T-helper 2 cell (primary cell): ENCODE measurements around the gene PLA2G4E.

Source experiments
- DNase-seq, 5 experiments: peaks; one replicate each; pipeline versions ENCODE4 v3.0.0 to v3.0.0-alpha.2; 2012 to 2022

The PLA2G4E gene

DNA sequence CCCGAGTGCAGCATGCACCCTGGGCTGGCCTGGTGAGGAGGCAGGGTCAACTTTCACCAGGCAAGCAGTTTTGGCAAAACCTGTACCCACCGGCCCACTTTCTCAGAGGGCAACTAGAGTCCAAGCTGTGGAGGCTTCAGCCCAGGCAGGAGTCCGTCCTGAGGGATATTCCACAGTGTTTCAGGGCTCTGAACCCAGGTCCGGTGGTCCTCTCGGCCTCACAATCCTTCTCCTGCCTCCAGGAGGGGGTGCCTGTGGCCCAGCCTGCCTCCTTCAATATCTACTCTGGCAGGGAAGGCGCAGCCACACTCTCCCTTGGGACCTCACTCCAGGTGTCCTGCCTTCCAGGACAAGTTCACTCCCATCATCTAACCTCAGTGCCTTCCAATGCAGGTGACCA, 3.9 kb downstream of the PLA2G4E start:
- no peak for DNase-seq

DNA sequence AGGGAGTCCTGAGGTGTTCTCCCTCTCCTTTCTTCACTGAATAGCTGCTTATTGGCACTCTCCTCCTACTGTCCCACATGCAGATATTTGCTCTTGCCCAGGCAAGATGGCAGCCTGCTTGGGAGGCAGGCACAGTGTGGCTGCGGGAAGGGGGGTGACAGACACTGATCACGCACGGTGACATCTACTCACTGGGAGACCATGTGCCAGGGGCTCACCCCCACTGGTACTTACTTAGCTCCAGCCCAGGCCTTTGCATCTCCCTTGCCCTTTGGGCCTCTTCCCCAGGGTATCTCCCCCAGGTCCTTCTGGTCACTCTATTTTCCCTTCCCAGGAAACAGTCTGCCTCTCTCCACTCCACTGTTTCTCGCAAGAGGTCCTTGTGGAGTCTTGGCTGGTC, 6.4 kb downstream of the PLA2G4E start:
- no peak for DNase-seq

DNA sequence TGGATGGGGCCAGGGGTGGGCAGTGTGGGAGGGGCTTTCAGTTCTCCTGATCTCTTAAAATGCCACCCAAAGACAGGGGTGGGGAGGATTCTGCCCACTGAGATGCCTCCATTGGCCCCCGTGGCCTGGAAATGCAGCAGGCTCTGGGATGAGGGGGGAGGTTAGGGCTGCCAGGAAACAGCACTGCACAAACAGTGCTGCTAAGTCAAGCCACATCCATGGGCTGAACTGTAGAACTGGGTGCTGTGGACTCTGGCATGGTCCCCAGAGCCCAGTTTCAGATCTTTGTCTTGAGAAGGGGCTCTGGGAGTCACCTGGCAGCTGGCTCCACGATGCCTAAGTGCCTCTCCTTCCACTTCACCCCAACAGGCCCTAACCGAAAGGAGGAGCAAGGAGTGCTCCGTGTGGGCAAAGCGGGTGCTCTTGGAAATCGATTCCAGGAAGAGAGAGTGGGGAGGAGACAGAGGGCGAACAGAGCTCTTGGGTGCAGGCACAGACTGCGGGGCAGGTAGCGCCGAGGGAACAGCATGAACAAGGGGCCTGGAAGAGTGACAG, 7.8 kb downstream of the PLA2G4E start:
- no peak for DNase-seq

DNA sequence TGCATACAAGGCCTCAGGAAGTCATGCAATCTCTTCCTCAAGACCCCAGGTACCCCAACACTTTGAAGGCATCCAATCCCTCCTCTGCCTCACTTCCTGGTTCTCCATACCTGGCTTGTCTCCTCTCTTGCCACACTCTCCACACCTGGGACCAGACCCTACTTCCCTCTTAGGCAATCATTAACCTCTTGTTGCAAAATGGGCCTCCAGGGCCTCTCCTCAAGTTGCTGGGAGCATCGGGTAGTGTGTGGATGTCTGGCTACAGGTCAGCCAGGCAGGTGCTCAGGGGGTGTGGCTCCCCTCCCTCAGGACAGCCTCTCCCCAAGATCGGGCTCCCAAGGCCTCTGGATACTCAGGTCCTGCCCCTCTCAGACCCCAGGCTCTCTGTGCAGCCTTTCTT, 8.6 kb downstream of the PLA2G4E start:
- no peak for DNase-seq

DNA sequence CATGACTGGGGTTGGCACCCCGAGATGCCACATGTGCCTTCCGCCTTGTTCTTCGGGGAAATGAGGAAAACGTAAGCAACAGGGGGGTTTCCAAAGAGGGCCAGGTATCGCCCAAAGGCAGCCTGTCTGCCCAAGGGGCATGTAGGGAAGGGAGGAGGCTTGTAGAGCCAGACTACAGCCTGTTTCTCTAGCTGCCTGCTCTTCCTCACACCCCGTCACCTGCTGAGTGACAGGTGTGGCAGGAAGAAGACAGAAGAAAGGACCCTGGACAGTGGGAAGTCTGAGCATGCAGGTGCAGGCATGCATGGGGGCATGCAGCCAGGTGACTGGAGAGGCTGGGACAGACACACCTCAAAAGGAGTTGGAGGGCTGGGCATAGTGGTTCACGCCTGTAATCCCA, 9.8 kb downstream of the PLA2G4E start:
- DNase-seq = no peak

DNA sequence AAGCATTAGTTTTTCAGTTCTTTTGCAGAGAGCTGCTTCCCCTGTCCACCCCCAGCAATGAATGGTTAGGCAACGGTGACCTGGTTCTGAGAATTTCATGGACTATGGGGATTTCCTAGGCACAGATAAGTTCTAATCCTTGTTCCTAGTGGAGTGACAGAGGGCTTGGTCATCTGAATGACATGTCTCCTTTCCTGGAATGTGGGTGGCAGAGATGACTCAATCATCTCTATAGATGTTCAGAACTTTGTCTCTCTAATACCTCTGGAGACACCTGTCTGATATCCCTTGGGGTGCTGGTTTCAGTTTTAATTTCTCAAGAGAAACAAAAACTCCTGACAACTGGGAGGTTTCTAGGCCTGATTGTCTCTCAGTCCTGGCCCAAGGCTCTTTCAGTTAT, 10.4 kb downstream of the PLA2G4E start:
- DNase-seq = no peak

DNA sequence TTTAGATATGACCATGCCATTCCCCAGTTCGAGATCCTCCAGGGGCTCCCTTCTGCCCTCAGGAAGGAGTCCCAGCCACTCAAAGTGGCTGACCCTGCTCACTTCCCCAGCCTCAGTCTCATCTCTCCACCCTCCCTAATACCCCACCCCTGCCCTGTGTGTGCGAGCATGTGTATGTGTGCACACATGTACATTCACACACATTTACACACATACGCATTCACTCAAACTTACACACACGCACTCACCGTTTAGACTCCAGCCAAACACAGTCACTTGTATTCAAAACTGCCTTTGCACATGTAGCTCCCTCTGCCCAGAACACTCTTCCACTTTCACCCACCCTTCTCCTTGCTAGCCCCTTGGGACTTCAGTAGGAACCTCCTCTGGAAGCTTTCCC, 11.4 kb downstream of the PLA2G4E start:
- no peak for DNase-seq

DNA sequence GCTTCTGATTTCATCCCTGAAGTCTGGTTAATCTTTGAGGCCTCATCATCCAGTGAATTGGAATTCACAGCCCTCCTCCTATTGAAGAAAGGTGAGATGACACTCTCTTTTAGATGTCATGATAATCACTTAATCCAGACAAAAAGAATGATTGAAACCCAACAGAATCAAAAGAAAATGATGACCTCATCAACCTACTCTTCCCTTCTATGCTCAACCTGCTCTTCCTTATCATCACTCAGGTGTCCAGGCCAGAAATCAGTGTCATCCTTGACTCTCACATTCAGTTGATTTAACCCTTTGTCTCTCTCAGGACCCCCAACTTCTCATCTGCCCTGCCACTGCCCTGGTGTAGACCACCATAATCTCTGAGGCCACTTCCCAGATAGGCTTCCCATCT, 11.8 kb downstream of the PLA2G4E start:
- no peak for DNase-seq

DNA sequence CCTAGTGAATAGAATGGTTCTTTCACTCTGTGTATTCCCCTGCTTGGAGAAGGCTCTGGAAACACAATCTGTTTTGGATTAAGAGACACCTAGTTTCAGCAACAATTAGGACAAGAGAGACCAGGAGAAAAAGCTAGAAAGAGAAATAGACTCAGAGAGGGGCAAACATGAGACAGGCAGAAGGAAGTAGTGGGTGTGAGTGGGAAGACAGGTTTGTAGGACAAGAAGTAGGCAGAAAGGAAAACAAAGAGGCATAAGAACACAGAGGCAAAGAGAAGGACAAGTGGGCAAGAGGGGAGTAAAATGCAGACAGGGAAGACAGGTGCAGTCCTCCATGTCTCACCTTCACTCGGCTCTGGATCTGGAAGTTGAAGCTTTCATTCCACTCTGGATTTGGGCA, 13.5 kb downstream of the PLA2G4E start:
- no peak for DNase-seq

DNA sequence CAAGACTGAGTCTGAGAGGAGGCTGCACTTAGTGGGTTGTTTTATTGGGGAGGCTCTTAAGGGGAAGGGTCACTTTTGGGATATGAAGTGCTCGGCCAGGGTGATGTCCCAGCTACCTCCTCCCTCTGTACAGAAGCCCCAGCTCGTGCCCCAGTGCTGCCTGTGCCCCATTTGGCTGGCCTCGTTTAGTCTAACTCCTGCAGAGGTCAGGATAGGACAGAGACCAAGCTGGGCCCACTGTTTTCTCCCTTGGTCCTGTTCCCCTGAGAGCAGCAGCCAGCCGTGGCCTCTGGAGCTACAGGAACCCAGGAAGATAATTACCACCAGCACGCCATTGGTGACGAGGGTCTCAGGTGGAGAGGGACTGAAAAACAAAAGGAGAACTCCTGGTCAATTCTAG, 18.5 kb downstream of the PLA2G4E start:
- no peak for DNase-seq

DNA sequence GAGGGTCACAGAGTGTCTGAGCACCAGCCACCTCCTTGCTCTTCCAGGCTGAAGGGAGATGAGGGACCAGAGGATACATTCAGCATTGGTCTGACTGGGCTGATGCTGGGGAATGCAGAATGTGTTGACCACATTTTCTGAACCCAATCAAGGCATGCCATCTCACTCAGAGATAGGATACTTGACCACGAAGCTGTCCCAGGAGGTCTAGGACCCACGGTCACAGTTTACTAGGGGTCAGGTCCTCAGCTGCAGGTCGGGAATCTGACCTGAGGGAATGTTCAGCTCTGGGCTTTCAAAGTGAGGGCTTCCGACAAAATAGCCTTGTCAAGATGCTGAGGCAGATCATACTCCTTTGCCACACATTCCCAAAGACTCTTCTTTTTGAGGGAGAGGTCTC, 19.6 kb downstream of the PLA2G4E start:
- no peak for DNase-seq

DNA sequence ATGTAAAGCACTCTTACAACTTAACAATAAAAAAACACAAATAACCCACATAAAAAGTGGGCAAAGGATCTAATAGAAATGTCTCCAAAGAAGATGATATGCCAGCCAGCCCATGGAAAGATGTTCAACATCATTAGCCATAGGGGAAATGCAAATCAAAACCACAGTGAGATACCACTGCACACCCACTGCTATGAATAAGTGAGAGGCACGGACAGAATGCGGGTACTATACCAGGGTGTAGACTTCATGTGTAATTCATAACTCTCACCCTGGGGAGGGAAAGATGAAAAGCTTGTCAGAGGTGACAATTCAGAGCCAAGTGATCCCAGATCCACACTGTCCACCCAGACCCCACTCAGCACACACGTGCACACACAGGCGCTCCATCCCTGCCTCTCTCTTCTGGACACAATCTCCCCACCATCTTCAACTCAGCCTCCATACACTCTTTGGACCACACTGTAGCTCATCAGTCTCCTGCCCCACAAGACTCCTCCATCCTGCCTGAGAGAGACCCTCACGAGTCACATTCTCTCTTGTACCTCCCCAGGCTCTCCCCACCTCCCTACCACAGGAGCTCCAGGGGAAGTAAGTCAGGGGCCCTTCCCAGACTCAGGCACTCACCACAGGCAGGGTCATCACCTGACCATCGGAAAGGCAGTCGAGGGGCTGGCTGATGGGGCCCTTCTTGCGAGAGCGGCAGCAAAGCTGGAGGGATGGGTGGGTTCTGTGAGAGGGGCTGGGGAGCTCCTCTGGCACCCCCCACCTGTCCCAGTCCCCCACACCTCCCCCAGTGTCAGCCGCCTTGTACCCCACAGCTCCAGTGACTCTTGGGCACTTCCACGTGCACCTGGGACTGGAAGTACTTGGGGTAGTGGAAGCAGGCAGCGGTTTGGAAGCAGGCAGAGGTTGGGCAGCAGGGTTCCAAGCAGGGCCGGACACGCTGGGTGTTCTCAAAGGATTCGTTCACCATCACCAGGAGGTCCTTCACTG, 21.3 kb downstream of the PLA2G4E start:
- DNase-seq = no peak

DNA sequence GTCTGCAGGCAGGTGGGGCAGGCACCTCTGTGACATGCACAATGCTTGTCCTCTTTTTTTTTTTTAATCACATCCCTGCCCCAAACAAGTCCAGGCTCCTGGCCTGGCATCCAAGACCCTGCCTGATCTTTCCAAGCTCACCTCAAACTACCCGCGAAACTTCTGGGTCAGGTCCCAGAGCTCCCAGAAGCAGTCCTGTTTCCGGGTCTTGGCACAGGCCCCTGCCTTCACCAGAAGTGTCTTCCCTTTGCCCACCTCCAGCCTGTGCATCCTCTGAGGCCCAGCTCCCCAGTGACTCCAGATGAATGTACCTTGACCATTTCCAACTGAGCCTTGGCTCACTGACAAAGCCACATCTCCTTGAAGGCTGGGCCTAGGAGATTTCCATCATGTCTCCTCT, 23.0 kb downstream of the PLA2G4E start:
- no peak for DNase-seq

DNA sequence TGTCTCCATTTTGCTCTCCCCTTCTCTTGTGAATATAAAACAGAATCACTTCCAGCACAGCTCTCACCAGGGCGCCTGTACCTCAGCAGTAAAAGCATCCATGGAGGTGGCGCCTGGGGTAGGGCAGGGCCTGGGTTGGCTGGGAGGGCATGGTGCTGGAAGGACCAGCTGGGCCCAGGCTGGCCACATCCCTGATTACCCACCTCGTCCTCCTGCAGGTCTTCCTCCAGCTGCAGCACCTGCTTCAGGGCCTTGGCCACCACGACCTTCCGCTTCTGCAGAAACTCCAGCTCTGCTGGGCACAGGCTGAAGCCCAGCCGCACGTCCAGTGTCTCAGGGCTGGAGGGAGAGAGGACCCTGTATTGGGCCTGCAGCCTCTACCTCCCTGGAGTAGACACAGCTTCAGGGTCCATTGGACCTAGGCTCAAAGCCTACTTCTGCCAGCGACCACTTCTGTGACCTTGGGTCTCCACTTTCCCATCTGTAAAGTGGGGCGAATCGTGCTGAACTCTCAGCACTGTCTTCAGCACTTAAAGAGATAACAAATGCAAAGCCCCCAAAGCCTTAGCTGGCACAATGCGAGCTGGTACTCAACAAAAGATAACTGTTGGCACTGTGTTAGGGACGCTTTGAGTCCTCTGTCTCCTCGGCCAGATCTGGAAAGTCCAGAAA, 23.8 kb downstream of the PLA2G4E start:
- no peak for DNase-seq

DNA sequence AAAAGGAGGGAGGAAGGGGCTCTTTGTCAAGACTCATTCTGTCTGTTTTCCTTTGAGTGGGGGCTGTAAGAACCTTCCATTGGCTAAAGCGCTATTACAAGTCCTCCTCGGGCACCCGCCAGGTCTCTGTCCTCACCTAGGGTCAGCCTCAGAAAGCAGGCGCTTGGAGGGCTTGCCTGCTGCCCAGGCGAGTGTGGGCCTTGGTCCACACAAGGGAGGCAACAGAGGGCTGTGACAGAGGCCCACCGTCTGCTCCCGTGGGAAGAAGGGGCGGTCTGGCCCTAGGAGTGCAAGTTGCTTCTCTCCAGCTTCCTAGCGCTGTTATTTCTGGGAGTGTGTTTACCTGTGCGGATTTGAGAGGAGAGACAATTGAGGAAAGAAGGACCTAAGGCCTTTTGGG, 24.5 kb downstream of the PLA2G4E start:
- no peak for DNase-seq

DNA sequence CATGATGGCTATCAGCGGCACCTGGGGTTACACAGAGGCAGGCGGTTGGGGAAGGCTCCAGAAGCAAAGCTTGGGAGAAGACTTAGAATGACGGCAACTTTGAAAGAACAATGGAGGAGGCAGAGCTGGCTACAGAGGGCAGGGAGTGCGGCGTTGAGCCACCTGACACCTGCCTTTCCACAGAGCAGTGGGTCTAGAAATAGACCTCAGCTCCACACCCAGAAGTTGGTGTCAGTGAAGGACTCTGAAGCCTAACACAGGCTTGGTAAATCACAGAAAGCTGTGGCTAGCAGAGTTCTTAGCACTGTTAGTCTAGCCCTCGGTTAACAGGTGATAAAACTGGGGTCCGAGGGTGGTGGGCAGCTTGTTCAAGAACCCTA, 25.4 kb downstream of the PLA2G4E start:
- DNase-seq = no peak

DNA sequence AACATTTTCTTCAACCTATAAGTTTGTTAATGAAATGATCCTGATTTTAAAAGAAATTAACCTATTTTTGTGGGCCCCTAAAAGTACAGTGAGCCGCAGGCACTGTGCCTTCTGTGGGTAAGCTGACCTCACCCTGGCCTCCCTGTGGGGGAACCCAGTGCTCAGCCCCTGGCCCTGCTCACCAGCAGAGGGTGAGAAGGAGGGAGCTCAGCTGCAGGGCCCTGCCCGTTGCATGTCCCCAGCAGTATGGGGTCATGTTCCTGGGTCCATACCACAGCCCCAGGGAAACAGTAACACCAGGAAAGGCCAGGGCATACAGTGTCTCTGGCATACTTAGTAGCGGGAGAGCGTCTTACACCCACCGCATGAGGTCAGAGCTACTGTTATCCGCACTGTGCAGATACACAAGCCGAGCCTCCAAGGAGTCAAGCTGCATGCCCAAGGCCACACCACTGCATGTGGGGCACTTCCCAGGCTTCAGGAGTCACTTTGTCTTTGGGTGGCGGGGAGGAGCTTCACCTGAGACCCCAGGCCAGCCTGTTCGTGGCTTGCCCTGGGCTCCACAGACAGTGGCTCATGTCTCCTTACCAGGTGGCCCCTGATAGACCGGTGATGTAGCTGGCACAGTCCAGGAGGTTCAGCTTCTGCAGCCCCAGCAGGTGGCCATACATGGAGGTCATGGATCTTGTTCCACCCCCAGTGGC, 25.9 kb downstream of the PLA2G4E start:
- DNase-seq = no peak

DNA sequence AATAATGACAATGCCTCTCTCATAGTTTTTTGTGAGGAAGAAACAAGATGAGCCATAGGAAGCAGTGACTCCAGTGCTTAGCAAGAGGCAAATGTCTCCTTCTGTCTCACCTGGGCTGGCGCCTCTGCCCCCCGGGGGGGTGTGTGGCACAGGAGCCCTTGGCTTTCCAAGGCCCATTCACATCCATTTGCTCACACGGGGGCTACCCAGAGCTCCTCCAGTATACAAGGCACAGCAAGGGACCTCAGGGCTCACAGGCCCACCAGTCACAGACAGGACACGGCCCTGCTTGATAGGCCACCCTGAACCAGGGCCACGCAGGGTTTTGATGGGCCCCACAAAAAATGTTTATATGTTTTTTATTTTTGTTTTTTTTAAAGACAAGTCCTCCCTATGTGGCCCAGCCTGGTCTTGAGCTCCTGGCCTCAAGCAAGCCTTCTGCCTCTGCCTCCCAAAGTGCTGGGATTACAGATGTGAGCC, 26.6 kb downstream of the PLA2G4E start:
- DNase-seq = no peak

DNA sequence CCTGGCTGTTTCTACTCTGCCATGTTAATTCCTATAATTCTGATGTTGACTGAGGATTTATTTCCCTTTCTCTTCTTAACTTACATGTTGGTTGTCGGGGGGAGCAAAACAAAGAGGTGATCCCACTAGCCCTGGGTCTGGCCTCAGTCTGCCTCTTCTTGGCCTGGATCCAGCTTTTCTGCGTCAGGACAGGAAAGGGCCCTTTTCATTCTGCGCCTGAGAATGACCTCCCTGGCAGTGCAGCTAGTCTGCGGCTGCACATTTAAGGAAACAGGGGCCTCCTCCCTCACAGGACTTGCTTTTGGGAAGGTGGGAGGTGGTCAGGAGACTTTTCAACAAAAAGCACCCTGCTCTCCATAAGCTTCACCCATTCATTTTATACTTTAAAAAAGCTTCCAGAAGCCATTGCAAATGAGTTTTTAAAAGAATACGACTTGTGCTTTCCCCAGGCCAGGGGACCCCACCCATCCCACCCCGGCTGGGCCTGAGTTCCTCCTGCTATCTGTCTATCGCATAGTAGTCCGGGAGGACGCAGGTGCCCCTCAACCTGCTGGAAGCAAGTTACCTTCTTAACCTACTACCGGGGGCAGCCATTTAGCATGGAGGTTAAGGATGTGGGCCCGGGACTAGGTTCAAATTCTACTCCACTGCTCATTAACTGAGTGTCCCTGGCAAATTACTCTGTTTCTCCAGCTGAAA, 27.2 kb downstream of the PLA2G4E start:
- DNase-seq = no peak

DNA sequence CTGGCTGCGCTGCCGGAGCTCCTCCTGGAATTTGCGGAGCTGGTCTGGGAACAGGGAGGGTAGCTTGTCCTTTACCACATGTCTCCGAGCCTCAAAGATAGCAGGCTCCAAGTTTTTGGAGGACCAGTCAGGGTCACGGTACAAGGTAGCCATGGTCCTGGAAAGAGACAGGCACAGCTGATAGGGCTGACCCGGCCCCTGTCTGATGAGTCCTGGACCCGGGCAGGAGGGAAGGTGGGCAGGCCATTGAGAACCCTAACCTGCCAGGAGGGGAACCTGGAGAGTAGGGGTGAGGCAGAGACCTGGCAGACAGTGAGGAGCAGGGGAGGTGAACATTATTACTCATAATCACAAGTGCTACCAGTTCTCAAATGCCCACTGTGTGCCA, 28.0 kb downstream of the PLA2G4E start:
- no peak for DNase-seq

DNA sequence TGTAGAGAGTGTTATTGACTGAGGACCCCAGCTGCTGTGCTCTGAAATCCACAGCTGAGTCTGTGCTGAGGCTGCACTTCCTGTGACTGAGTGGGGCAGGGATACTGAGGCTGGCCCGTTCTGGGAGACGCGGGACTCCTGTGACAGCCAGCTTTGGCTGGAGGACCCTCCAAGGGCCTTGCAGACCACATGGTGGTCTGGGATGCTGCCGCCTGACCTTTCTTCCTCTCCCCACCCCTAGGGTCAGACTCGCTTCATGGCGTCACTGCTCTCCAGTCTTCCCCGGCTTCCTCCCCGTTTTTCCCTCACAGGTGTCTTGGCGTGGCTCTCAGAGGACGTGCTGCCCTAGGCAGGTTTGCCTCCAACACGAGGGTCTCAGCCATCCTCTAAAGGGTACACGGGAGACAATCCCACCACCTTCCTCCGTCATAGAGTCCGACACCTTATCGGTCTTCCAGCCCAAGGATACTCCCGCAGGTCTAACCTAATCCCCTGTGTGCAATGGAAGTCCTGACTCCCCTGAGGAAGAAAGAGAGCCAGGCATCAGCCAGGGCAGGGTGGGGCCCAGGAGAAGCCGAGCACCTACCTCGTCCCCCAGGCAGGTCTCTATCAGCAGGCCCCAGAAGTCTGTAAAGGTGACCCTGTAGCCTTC, 28.6 kb downstream of the PLA2G4E start:
- no peak for DNase-seq

DNA sequence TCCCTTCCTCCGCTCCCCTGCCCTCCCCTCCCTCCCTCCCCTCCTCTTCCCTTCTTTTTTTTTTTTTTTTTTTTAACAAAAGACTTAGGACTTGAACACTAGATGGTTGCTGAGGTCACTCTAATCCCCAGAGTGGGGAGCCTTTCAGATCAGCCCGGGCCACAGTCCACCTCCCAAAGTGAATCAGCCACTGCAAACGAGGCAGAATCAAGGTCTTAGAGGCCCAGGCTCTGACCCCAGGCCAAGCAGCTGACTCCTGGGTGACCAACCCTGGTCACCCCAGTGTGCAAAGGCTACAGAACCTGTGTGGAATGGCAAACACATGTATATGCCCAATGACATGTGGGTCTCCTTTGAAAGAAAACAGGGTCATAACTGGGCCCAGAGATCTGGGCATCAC, 30.2 kb downstream of the PLA2G4E start:
- no peak for DNase-seq
